Endothelial cell of umbilical vein (primary cell): ENCODE data around the gene RGS12. TPM values are rescaled to one million over a fixed set of nuclear protein-coding genes. Genes with fewer than 3 reads are reported as not detected.

ENCODE experiments used
- BruUV-seq: library from RNA; stranded (reverse); fragments of 400-500 nt; replicated peaks from 2 replicates; lab custom pipeline; 2021; lab: Mats Ljungman, UMichigan
- CTCF ChIA-PET: fragments of 300-600, 350-600 bp; sonication (Branson Sonifier 250); formaldehyde crosslinking; loops from one replicate; lab custom pipeline; 2021; ENCODE audit warnings: antibody characterized with exemption, inconsistent platforms; lab: Charles Lee
- POLR2A ChIA-PET: fragments of 300-600, 350-600 bp; sonication (Branson Sonifier 250); formaldehyde crosslinking; loops from one replicate; lab custom pipeline; 2021; ENCODE audit warnings: antibody characterized with exemption, inconsistent platforms; lab: Charles Lee
- DNase-seq: peaks from one replicate; pipeline ENCODE4 v3.0.0-alpha.2; 2011; ENCODE audit warnings: low read depth, low spot score
- FAIRE-seq: peaks from 2 replicates; lab custom pipeline; 2011; peaks lifted over from hg19 to GRCh38; lab: Jason Lieb, UNC
- H2AFZ ChIP-seq: 2 replicates; pipeline ENCODE4 v1.6.0; 2012; ENCODE audit warnings: low read depth, low read length, control low read depth, inconsistent platforms
- H3K27ac ChIP-seq: 2 replicates; pipeline ENCODE4 v1.5.1; 2011; ENCODE audit warnings: low read depth, mild to moderate bottlenecking, control low read depth, low read length, moderate library complexity; ENCODE audit not compliant: insufficient read depth
- H3K27me3 ChIP-seq, 2 experiments: 2 replicates each; pipeline versions ENCODE4 v1.6.0 to v1.6.1; 2011; ENCODE audit warnings: low read length in 2 of 2, mixed read lengths in 1 of 2; ENCODE audit not compliant: control insufficient read depth in 2 of 2, insufficient read depth in 2 of 2
- H3K36me3 ChIP-seq, 2 experiments: 2 replicates in 1 of 2; 3 replicates in 1 of 2; pipeline ENCODE4 v1.5.1; 2011; ENCODE audit warnings: low read length in 2 of 2, mild to moderate bottlenecking in 1 of 2, moderate library complexity in 1 of 2; ENCODE audit not compliant: control insufficient read depth in 2 of 2, insufficient read depth in 2 of 2; ENCODE audit errors: extremely low read depth in 1 of 2
- H3K4me1 ChIP-seq: 3 replicates; pipeline ENCODE4 v1.5.1; 2011; ENCODE audit warnings: mild to moderate bottlenecking, low read length; ENCODE audit not compliant: control insufficient read depth, insufficient read depth; ENCODE audit errors: extremely low read depth
- H3K4me2 ChIP-seq: 2 replicates; pipeline ENCODE4 v1.6.1; 2011; ENCODE audit warnings: low read length, control low read depth, mixed read lengths; ENCODE audit not compliant: insufficient read depth
- H3K4me3 ChIP-seq, 3 experiments: fragments of 200-600 bp in 1 of 3; sonication (generic), shearing (Covaris generic) in 1 of 3; replicated peaks in 1 of 3; 2 replicates each; pipeline ENCODE4 v1.5.1; 2011 to 2016; ENCODE audit warnings: control low read depth in 3 of 3, low read length in 3 of 3, mild to moderate bottlenecking in 2 of 3, inconsistent platforms in 1 of 3, low read depth in 1 of 3, moderate library complexity in 1 of 3; ENCODE audit not compliant: insufficient read depth in 1 of 3
- H3K79me2 ChIP-seq: 2 replicates; pipeline ENCODE4 v1.6.0; 2012; ENCODE audit warnings: low read length, inconsistent platforms; ENCODE audit not compliant: control insufficient read depth, insufficient read depth
- H3K9ac ChIP-seq: replicated peaks from 2 replicates; pipeline ENCODE3; 2011; ENCODE audit warnings: low read length, control low read depth; ENCODE audit not compliant: insufficient read depth; ENCODE audit errors: extremely low read depth
- H3K9me1 ChIP-seq: replicated peaks from 3 replicates; pipeline ENCODE4 v1.6.0; 2011; ENCODE audit warnings: mild to moderate bottlenecking, low read length; ENCODE audit not compliant: control insufficient read depth, insufficient read depth; ENCODE audit errors: extremely low read depth
- H3K9me3 ChIP-seq: replicated peaks from 2 replicates; pipeline ENCODE4 v1.5.1; 2012; ENCODE audit warnings: low read length, inconsistent platforms; ENCODE audit not compliant: control insufficient read depth, insufficient read depth
- H4K20me1 ChIP-seq: replicated peaks from 2 replicates; pipeline ENCODE3; 2011; ENCODE audit warnings: mild to moderate bottlenecking, low read length; ENCODE audit not compliant: control insufficient read depth, insufficient read depth; ENCODE audit errors: extremely low read depth
- EZH2 ChIP-seq: IDR thresholded peaks from 2 replicates; pipeline ENCODE4 v1.6.1; 2012; ENCODE audit warnings: borderline replicate concordance, low read depth, mild to moderate bottlenecking, moderate library complexity, low read length, inconsistent platforms; ENCODE audit not compliant: severe bottlenecking
- FOS ChIP-seq: IDR thresholded peaks from 2 replicates; pipeline ENCODE4 v1.6.1; 2011; ENCODE audit warnings: mild to moderate bottlenecking, low read length, moderate library complexity, borderline replicate concordance; ENCODE audit not compliant: insufficient read depth
- GATA2 ChIP-seq: IDR thresholded peaks from 2 replicates; pipeline ENCODE4 v1.7.0; 2011; ENCODE audit warnings: low read depth, mild to moderate bottlenecking, moderate library complexity, mixed read lengths, low read length; ENCODE audit not compliant: insufficient read length, insufficient read depth
- JUN ChIP-seq: IDR thresholded peaks from 2 replicates; pipeline ENCODE4 v1.6.1; 2011; ENCODE audit warnings: borderline replicate concordance, low read depth; ENCODE audit not compliant: insufficient read length, insufficient read depth
- MYC ChIP-seq: IDR thresholded peaks from one replicate; pipeline ENCODE4 v1.6.1; 2011; ENCODE audit warnings: mild to moderate bottlenecking, low read depth, low read length
- POLR2A ChIP-seq: IDR thresholded peaks from 2 replicates; pipeline ENCODE4 v1.6.1; 2012; ENCODE audit warnings: low read depth, mild to moderate bottlenecking, control low read depth, low read length
- POLR2AphosphoS5 ChIP-seq: IDR thresholded peaks from 2 replicates; pipeline ENCODE4 v1.6.1; 2012; ENCODE audit warnings: low read depth, mild to moderate bottlenecking, control low read depth, low read length, moderate library complexity; ENCODE audit not compliant: insufficient read depth
- dilution Hi-C: fragments of 300-500 bp; cut with MboI; formaldehyde crosslinking; loops from one replicate; pipeline ENCODE4 v1.15.0; 2019; ENCODE audit warnings: low sequenced_read_pairs; ENCODE audit not compliant: extremely low pct_ligation_motif_present
- intact Hi-C: fragments of 100-400 bp; cut with micrococcal nuclease; formaldehyde crosslinking; loops from one replicate; pipeline ENCODE4 v1.10.0; 2022
- polyA plus RNA-seq, 4 experiments: library from polyadenylated mRNA; depleted of rRNA in 3 of 4; stranded (reverse) in 3 of 4; unstranded in 1 of 4; fragments of >200 nt; gene quantifications; 2 replicates each; pipeline versions ENCODE4 v1.2.1 to v1.2.3, GENCODE V29; 2011 to 2012; ENCODE audit warnings: missing spikeins in 1 of 4
- total RNA-seq: library from RNA; stranded (reverse); gene quantifications from 2 replicates; pipeline ENCODE4 v1.2.3, GENCODE V29; 2021
- TF ChIP-seq, protein P1 (sequence below), 2 donors: IDR thresholded peaks; 1 replicate in 1 of 2; 2 replicates in 1 of 2; pipeline ENCODE4 v1.5.1; 2011; ENCODE audit warnings: low read length in 2 of 2, mild to moderate bottlenecking in 2 of 2, moderate library complexity in 2 of 2, control low read depth in 1 of 2, inconsistent platforms in 1 of 2, low read depth in 1 of 2; ENCODE audit not compliant: insufficient read depth in 1 of 2; ENCODE audit errors: extremely low read depth in 1 of 2
- TF ChIP-seq, protein P2 (sequence below): IDR thresholded peaks from 2 replicates; pipeline ENCODE4 v1.6.1; 2011; ENCODE audit not compliant: insufficient read depth, insufficient read length

The RGS12 gene
- total and polyA plus RNA-seq, 2 donors (not counting 3 experiments of a cell fraction or from before 2014, with no cell fraction given) = 65.2 to 75.4 TPM

DNA sequence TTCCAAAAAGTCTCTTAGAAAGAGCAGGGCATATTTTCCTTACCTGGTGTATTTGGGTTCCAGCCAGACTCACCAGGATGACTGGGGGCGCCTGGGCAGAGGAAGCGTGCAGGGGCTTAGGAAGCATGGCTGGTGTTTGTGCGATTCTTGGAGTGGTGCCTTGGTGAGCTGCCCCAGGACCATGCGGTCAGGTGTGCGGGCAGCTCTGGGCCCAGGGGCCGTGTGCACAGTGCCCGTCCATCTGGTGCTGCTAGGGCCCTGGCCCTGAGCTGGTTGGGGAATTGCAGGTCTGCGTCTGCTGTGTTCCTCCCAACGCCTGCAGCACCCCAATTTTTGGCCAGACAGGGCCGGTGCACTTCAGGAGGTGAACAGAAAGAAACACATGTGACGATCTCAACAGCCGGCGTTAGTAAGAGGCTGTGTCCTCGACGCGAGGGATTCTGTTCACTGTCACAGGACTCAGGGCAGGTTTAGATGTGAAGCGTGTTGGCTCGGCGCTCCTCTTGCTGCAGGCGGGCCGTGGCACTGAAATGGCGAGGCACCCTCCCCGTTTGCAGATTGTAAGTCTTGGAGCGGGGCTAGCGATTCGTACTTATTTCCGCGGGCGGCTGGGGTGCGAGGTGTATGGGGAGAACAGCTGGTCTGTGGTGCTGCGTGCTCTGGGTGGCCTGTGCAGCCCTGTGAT lies 15.2 kb downstream of the RGS12 start:
- H3K9ac ChIP-seq = no peak overlapping the region
- H3K36me3 ChIP-seq = no peaks in the 10 kb centered on the region
- no peaks in the 10 kb centered on the region for H3K27me3 ChIP-seq
- H4K20me1 ChIP-seq = no peaks in the 10 kb centered on the region
- no peaks in the 10 kb centered on the region for H3K9me1 ChIP-seq
- CTCF ChIA-PET = interaction anchor here (0.9 kb wide), 1 partner anchor 14 kb away, joined by 3 read pairs; no protein-coding TSS in a partner anchor
- TF ChIP-seq, protein P1, sequence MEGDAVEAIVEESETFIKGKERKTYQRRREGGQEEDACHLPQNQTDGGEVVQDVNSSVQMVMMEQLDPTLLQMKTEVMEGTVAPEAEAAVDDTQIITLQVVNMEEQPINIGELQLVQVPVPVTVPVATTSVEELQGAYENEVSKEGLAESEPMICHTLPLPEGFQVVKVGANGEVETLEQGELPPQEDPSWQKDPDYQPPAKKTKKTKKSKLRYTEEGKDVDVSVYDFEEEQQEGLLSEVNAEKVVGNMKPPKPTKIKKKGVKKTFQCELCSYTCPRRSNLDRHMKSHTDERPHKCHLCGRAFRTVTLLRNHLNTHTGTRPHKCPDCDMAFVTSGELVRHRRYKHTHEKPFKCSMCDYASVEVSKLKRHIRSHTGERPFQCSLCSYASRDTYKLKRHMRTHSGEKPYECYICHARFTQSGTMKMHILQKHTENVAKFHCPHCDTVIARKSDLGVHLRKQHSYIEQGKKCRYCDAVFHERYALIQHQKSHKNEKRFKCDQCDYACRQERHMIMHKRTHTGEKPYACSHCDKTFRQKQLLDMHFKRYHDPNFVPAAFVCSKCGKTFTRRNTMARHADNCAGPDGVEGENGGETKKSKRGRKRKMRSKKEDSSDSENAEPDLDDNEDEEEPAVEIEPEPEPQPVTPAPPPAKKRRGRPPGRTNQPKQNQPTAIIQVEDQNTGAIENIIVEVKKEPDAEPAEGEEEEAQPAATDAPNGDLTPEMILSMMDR (IDR thresholded peaks at IDR 0.05; ENCODE audit: extremely low read depth in 1 of 2, insufficient read depth in 1 of 2, low read depth in 1 of 2, low read length in 2 of 2) = no peak
- TF ChIP-seq, protein P2, sequence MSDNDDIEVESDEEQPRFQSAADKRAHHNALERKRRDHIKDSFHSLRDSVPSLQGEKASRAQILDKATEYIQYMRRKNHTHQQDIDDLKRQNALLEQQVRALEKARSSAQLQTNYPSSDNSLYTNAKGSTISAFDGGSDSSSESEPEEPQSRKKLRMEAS = no peak
- TF ChIP-seq POLR2AphosphoS5 (no peak), GATA2 (no peak), EZH2 (no peak), JUN (no peak), POLR2A (no peak), FOS (no peak), MYC (no peak)
- H3K27ac ChIP-seq = no peak overlapping the region
- no peak for DNase-seq
- H3K4me2 ChIP-seq = no peak overlapping the region
- dilution Hi-C loops (no loop called here), intact Hi-C loops (no loop called here)
- no TSS peak for BruUV-seq
- FAIRE-seq = no peak
- peaks cover 71% of the 10 kb centered on the region for H3K79me2 ChIP-seq
- no peaks in the 10 kb centered on the region for H3K9me3 ChIP-seq
- H2AFZ ChIP-seq = no peak overlapping the region
- H3K4me1 ChIP-seq = peaks cover 44% of the 10 kb centered on the region
- H3K4me3 ChIP-seq = no peak overlapping the region
- POLR2A ChIA-PET = no interaction called here
